HepG2 (cell line): ENCODE results near the gene ZNF177. TPM values are rescaled to one million over a fixed set of nuclear protein-coding genes. Genes with fewer than 3 reads are reported as not detected.
A peak's percentile ranks its signal among the peaks of the same experiment; 100 is the strongest.

Experiments used
- ARID3A ChIP-seq: IDR thresholded peaks from 2 replicates; pipeline ENCODE4 v1.6.1; 2012; ENCODE audit warnings: low read depth, low read length, improper control_type of control experiment
- CBX1 ChIP-seq: IDR thresholded peaks from one replicate; pipeline ENCODE4 v1.6.1; 2016; ENCODE audit warnings: antibody characterized with exemption, low read depth
- CSRNP1 ChIP-seq: sonication (generic); formaldehyde crosslinking; IDR thresholded peaks from 2 replicates; pipeline ENCODE4 v1.8.1; 2023; ENCODE audit warnings: mild to moderate bottlenecking, missing genetic modification reagents
- HNF4G ChIP-seq, 2 experiments: sonication (generic) in 1 of 2; formaldehyde crosslinking in 1 of 2; IDR thresholded peaks; 2 replicates each; pipeline versions ENCODE4 v1.4.0 to v1.6.1; 2011 to 2020; ENCODE audit warnings: borderline replicate concordance in 2 of 2, low read depth in 2 of 2, mild to moderate bottlenecking in 2 of 2, low read length in 1 of 2, missing genetic modification reagents in 1 of 2, moderate library complexity in 1 of 2
- KLF6 ChIP-seq: IDR thresholded peaks from 2 replicates; pipeline ENCODE4 v1.8.0; 2016; ENCODE audit warnings: missing biosample characterization, missing genetic modification reagents
- NR2F2 ChIP-seq: IDR thresholded peaks from 2 replicates; pipeline ENCODE4 v1.6.1; 2012; ENCODE audit warnings: low read depth, inconsistent platforms, borderline replicate concordance
- SMARCE1 ChIP-seq: fragments of 450-650 bp; IDR thresholded peaks from 2 replicates; pipeline ENCODE4 v1.6.1; 2017; ENCODE audit warnings: borderline replicate concordance
- ZNF691 ChIP-seq: sonication (generic); formaldehyde crosslinking; IDR thresholded peaks from 2 replicates; pipeline ENCODE4 v1.4.0; 2020; ENCODE audit warnings: missing genetic modification reagents, low read depth, mild to moderate bottlenecking, borderline replicate concordance
- polyA plus RNA-seq, 8 experiments: library from polyadenylated mRNA; depleted of rRNA in 3 of 8; stranded (reverse) in 7 of 8; unstranded in 1 of 8; fragments of >200 nt; fragmentation: Illumina TruSeq in 4 of 8; extraction: Trizol in 4 of 8; gene quantifications; 2 replicates each; pipeline versions ENCODE4 v1.2.1 to v1.2.3, GENCODE V29; 2011 to 2016; ENCODE audit warnings: low read depth in 4 of 8, missing spikeins in 1 of 8, mixed read lengths in 1 of 8; ENCODE audit not compliant: insufficient read depth in 1 of 8
- total RNA-seq, 5 experiments: library from RNA; depleted of rRNA; stranded (reverse); fragments of >200 nt; fragmentation: Illumina TruSeq; extraction: Trizol; gene quantifications; 2 replicates each; pipeline ENCODE4 v1.2.3, GENCODE V29; 2016; ENCODE audit warnings: low read depth in 1 of 5
- TF ChIP-seq, protein P1 (sequence below): sonication (generic); formaldehyde crosslinking; IDR thresholded peaks from 2 replicates; pipeline ENCODE4 v1.5.1; 2020; ENCODE audit warnings: mild to moderate bottlenecking, missing genetic modification reagents, borderline replicate concordance
- TF ChIP-seq, protein P2 (sequence below): sonication (generic); formaldehyde crosslinking; IDR thresholded peaks from 2 replicates; pipeline ENCODE4 v1.4.0; 2020; ENCODE audit warnings: mild to moderate bottlenecking, missing genetic modification reagents, borderline replicate concordance

ZNF177 gene
- total and polyA plus RNA-seq, 2 of the 13 experiments (the other 11 are each of a cell fraction or from before 2014, with no cell fraction given), result 0.62 to 0.71 TPM

- TF ChIP-seq ARID3A (peak; percentile 61; the same call in 1 of the 2 replicates), CSRNP1 (CRISPR knock-in tag) (no peak), NR2F2 (0 out of 2 replicates have a peak, but pooled peaks have one; percentile 19), ZNF691 (CRISPR knock-in tag) (no peak), KLF6 (no peak), HNF4G (IDR thresholded peaks at IDR 0.05; ENCODE audit: borderline replicate concordance, low read depth, low read length) (peak; percentile 28; the same call in 1 of the 2 replicates), HNF4G (CRISPR knock-in tag; IDR thresholded peaks at IDR 0.05; ENCODE audit: borderline replicate concordance, low read depth) (no peak), SMARCE1 (no peak), CBX1 (no peak)
- TF ChIP-seq, protein P1, sequence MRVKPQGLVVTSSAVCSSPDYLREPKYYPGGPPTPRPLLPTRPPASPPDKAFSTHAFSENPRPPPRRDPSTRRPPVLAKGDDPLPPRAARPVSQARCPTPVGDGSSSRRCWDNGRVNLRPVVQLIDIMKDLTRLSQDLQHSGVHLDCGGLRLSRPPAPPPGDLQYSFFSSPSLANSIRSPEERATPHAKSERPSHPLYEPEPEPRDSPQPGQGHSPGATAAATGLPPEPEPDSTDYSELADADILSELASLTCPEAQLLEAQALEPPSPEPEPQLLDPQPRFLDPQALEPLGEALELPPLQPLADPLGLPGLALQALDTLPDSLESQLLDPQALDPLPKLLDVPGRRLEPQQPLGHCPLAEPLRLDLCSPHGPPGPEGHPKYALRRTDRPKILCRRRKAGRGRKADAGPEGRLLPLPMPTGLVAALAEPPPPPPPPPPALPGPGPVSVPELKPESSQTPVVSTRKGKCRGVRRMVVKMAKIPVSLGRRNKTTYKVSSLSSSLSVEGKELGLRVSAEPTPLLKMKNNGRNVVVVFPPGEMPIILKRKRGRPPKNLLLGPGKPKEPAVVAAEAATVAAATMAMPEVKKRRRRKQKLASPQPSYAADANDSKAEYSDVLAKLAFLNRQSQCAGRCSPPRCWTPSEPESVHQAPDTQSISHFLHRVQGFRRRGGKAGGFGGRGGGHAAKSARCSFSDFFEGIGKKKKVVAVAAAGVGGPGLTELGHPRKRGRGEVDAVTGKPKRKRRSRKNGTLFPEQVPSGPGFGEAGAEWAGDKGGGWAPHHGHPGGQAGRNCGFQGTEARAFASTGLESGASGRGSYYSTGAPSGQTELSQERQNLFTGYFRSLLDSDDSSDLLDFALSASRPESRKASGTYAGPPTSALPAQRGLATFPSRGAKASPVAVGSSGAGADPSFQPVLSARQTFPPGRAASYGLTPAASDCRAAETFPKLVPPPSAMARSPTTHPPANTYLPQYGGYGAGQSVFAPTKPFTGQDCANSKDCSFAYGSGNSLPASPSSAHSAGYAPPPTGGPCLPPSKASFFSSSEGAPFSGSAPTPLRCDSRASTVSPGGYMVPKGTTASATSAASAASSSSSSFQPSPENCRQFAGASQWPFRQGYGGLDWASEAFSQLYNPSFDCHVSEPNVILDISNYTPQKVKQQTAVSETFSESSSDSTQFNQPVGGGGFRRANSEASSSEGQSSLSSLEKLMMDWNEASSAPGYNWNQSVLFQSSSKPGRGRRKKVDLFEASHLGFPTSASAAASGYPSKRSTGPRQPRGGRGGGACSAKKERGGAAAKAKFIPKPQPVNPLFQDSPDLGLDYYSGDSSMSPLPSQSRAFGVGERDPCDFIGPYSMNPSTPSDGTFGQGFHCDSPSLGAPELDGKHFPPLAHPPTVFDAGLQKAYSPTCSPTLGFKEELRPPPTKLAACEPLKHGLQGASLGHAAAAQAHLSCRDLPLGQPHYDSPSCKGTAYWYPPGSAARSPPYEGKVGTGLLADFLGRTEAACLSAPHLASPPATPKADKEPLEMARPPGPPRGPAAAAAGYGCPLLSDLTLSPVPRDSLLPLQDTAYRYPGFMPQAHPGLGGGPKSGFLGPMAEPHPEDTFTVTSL (CRISPR knock-in tag), result peak; percentile 49; the same call in 1 of the 2 replicates
- TF ChIP-seq, protein P2, sequence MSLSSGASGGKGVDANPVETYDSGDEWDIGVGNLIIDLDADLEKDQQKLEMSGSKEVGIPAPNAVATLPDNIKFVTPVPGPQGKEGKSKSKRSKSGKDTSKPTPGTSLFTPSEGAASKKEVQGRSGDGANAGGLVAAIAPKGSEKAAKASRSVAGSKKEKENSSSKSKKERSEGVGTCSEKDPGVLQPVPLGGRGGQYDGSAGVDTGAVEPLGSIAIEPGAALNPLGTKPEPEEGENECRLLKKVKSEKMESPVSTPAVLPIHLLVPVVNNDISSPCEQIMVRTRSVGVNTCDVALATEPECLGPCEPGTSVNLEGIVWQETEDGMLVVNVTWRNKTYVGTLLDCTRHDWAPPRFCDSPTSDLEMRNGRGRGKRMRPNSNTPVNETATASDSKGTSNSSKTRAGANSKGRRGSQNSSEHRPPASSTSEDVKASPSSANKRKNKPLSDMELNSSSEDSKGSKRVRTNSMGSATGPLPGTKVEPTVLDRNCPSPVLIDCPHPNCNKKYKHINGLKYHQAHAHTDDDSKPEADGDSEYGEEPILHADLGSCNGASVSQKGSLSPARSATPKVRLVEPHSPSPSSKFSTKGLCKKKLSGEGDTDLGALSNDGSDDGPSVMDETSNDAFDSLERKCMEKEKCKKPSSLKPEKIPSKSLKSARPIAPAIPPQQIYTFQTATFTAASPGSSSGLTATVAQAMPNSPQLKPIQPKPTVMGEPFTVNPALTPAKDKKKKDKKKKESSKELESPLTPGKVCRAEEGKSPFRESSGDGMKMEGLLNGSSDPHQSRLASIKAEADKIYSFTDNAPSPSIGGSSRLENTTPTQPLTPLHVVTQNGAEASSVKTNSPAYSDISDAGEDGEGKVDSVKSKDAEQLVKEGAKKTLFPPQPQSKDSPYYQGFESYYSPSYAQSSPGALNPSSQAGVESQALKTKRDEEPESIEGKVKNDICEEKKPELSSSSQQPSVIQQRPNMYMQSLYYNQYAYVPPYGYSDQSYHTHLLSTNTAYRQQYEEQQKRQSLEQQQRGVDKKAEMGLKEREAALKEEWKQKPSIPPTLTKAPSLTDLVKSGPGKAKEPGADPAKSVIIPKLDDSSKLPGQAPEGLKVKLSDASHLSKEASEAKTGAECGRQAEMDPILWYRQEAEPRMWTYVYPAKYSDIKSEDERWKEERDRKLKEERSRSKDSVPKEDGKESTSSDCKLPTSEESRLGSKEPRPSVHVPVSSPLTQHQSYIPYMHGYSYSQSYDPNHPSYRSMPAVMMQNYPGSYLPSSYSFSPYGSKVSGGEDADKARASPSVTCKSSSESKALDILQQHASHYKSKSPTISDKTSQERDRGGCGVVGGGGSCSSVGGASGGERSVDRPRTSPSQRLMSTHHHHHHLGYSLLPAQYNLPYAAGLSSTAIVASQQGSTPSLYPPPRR (CRISPR knock-in tag), result 0 out of 2 replicates have a peak, but pooled peaks have one; percentile 19
Measured at GRCh38 chr19:9353011-9353410, 9.8 kb upstream of the ZNF177 start (continued).
